Endothelial cell of hepatic sinusoid (primary cell): ENCODE results near the gene F2RL3.
"Not testable (repeated sequence)": the region's sequence is repeated elsewhere in the genome, so short reads cannot be mapped to it uniquely, and the experiment has no call there.

Experiments used
- in situ Hi-C: cut with HindIII; loops from 2 replicates; pipeline ENCODE4 v1.10.0; 2017; ENCODE audit warnings: low sequenced_read_pairs

The F2RL3 gene

GRCh38 chr19:16874250-16874977, 14.4 kb upstream of the F2RL3 start:
- in situ Hi-C loops, result no loop called here

DNA sequence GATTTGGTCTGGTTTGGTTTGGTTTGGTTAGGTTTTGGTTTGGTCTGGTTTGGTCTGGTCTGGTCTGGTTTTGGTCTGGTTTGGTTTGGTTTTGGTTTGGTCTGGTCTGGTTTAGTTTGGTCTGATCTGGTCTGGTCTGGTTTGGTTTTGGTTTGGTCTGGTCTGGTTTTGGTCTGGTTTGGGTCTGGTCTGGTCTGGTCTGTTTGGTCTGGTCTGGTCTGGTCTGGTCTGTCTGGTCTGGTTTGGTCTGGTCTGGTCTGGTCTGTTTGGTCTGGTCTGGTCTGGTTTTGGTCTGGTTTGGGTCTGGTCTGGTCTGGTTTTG, 13.9 kb upstream of the F2RL3 start:
- in situ Hi-C loops, result not testable (repeated sequence)

- in situ Hi-C loops, result no loop called here
These were observed 12.9 kb upstream of the F2RL3 start for GRCh38 chr19:16875584-16876555.

DNA sequence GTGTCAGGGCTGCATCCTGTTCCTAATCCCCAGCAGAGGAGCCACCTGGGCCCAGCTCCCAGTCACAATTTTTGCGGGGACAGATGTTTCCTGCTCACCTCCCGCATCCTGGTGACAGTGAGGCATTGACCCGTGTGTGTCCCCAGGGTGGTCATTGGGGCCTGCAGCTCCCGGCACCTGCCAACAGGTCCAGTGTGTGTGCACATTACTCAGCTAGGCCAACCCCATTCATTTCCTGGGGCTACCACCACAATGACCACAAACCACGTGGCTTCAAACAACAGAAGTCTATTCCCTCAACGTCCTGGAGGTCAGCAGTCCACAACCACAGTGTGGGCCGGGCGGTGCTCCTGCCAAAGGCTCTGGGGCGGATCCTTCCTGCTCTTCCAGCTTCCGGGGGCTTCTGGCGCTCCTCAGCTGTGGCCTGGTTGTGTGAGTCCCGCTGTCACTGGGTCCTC, 11.9 kb upstream of the F2RL3 start:
- in situ Hi-C loops, result no loop called here

DNA sequence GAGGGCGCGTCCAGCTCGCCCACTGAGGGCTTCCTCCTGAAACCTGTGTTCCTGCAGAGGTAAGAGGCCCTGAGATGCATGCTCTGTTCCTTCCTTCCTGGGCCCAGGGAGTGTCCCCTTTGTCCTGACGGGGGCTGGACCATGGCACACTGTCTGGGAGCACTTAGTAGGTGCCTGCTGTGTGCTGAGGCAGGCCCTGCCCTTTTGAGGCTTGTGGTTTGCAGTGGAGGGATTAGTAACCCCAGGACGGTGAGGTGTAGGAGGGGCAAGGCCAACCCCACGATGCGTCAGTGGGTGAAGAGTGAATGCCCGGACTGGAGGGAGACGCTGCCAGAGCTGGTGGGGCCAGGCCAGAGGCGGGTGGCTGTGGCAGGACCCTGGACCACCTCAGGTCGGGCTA, 11.2 kb upstream of the F2RL3 start:
- in situ Hi-C loops, result no loop called here

DNA sequence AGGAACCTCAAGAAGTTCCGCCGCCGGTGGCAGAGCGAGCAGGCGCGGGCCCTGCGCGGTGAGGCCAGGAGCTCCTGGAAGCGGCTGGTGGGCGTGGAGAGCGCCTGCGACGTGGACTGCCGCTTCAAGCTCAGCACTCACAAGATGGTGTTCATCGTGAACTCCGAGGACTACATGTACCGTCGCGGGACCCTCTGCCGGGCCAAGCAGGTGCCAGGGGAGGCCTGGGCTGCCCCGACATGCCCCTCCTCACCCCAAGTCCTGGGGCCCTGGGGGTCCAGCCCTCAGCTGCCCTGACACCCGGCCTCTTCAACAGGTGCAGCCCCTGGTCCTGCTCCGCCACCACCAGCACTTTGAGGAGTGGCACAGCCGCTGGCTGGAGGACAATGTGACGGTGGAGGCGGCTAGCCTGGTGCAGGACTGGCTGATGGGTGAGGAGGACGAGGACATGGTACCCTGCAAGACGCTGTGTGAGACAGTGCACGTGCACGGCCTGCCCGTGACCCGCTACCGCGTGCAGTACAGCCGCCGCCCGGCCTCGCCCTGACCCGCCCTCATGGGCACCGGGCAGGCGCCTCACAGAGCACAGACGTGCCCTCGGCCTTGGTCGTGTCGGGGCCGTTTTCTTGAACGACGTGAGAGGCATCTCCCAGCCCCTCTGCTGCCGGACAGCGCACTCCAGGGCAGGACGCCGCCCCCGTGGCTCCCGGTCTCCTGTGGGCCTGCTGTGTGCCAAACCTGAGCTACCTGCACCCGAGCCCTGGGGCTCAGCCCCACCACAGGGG, 10.4 kb upstream of the F2RL3 start:
- in situ Hi-C loops, result no loop called here

DNA sequence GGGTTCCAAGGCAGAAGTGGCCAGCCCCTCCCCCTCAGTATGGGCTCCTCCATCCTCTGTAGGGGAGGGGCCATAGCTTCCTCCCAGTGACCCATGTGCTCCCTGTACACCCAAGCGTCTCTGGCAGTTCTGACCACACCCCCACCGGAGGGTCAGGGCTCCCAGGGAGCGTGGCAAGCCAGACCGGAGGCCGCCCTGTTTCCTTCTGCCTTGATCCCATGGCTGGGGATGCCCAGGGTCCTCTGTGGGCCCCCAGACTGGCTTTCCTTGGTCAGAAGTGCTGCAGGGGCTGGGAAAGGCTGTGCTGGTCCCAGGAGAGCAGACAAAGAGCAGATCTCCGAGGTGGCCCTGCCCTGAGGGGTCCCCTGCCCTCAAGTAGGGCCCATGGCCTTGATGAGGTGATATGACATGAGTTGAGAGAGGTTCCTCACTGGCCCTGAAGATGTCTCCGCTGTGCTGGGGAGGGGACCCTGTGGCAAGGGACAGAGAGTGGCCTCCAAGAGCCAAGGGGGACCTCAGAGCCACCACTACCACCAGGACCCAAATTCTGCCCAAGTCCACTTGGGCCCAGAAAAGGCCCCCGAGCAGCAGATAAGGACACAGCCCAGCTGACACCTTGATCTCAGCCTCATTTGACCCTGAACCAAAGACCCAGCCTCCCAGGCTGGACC, 7.8 kb upstream of the F2RL3 start:
- in situ Hi-C loops, result loop anchor here (5.0 kb wide), 1 partner anchor 59 kb away; no protein-coding TSS in a partner anchor

DNA sequence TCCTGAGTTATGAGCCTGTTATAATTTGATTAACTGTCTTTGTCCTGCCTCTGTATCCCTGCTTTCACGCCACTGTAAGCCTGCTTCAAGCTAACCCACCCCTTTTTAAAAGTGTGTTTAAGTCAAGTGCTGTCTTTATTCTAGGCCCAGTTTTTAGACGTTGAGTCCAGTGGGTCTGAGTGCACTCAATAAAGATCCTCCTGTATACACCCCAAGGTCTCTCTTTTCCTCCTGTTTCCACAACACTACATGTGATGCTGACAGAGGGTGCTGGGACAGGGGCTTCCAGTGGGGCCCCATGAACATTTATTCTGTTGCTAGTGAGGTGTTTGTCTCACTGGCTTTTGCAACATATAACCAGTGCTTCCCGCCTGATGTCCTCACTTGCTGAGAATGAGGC, 6.7 kb upstream of the F2RL3 start:
- in situ Hi-C loops, result loop anchor here (5.0 kb wide), 1 partner anchor 60 kb away; no protein-coding TSS in a partner anchor

GRCh38 chr19:16883522-16883921, 5.3 kb upstream of the F2RL3 start:
- in situ Hi-C loops, result loop anchor here (5.0 kb wide), 1 partner anchor 61 kb away; no protein-coding TSS in a partner anchor

GRCh38 chr19:16885166-16885565, 3.6 kb upstream of the F2RL3 start:
- in situ Hi-C loops, result no loop called here

- in situ Hi-C loops, result no loop called here
These were observed 2.4 kb upstream of the F2RL3 start for GRCh38 chr19:16886305-16886880.

DNA sequence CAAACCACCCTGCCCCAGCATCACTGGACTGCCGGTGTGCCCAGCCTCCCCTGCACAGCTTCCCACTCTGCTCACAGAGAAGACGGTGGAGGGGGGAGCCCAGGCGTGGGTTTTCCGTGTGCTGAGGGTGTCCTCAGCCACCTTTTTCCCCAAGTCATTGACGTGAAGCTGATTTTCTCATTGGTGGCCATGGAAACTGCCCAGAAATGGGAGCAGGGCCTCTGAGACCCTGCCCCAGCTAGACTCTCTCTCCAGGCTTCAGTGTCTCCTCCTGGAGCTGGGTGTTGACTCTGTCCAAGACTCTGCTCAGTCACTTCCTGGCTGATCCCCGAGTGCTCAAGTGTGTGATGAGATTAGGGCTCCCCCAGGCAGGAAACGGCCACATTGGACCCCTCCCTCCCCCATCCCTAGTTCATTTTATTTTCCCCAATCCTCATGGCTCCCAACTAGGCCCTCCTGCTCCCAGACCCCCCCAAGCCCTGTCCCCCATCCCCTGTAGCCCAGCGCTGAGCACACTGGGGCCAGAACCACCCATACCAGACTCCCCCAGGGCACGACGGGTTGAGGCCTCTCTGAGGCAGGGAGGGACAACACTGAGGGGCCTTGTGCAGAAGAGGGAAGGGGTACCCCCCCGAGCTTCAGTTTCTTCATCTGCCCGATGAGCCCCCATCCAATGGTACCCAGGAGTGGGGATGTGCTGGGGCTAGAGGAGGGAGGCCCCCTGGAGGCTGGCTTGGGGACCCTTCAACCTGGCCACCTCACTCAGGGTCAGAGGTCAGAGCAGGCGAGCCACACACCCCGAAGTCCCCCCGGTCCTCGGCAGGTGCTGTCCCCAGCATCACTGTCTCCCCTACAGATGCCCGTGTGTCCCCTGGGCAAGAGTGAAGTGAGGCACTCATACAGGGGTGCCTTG, 1.2 kb upstream of the F2RL3 start:
- in situ Hi-C loops, result no loop called here

GRCh38 chr19:16889366-16889882, 625 bp downstream of the F2RL3 start:
- in situ Hi-C loops, result no loop called here

GRCh38 chr19:16889883-16890460, 1.2 kb downstream of the F2RL3 start:
- in situ Hi-C loops, result no loop called here

- in situ Hi-C loops, result no loop called here
These were observed 1.8 kb downstream of the F2RL3 start for GRCh38 chr19:16890461-16891184.

GRCh38 chr19:16891696-16892382, 3.0 kb downstream of the F2RL3 start:
- in situ Hi-C loops, result no loop called here

GRCh38 chr19:16892436-16892835, 3.6 kb downstream of the F2RL3 start:
- in situ Hi-C loops, result no loop called here
